ENCODE measurements around the gene CBX6. TPM values are rescaled to one million over a fixed set of nuclear protein-coding genes. Genes with fewer than 3 reads are reported as not detected.

Gene CBX6
- total RNA-seq, 1 experiment from 2014 or later: 140 TPM

DNA sequence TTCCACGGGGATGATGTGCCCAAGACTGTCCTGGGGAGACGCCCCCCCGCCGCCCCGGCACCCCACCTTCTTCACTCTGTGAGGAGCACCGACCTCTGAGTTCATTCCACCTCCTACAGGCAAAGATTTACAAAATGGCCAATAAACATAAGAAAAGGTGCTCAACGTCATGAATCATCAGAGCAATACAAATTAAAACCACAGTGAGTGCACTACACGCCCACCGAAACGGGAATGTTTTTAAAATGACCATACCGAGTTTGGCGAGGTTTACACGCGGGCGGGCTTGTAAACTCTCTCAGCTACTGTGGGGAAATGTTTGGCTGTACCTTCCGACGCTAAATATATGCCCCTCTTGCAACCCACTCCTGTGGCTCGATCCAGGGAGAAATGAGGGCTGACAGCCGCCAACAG lies 36.1 kb downstream of the CBX6 start:
- Mint-ChIP-seq H3K4me3 (ENCODE audit: low read depth, unreplicated experiment) (no peak overlapping the region), H3K36me3 (ENCODE audit: insufficient read depth, unreplicated experiment) (no peaks in the 10 kb centered on the region), H3K27me3 (ENCODE audit: unreplicated experiment) (peaks cover 47% of the 10 kb centered on the region), H3K27ac (ENCODE audit: unreplicated experiment) (no peak overlapping the region), H3K4me1 (ENCODE audit: low read depth, unreplicated experiment) (peaks cover 20% of the 10 kb centered on the region), H3K9me3 (ENCODE audit: low read depth, unreplicated experiment) (no peaks in the 10 kb centered on the region)
- CTCF ChIA-PET: no interaction called here
- TF ChIP-seq, protein P1, sequence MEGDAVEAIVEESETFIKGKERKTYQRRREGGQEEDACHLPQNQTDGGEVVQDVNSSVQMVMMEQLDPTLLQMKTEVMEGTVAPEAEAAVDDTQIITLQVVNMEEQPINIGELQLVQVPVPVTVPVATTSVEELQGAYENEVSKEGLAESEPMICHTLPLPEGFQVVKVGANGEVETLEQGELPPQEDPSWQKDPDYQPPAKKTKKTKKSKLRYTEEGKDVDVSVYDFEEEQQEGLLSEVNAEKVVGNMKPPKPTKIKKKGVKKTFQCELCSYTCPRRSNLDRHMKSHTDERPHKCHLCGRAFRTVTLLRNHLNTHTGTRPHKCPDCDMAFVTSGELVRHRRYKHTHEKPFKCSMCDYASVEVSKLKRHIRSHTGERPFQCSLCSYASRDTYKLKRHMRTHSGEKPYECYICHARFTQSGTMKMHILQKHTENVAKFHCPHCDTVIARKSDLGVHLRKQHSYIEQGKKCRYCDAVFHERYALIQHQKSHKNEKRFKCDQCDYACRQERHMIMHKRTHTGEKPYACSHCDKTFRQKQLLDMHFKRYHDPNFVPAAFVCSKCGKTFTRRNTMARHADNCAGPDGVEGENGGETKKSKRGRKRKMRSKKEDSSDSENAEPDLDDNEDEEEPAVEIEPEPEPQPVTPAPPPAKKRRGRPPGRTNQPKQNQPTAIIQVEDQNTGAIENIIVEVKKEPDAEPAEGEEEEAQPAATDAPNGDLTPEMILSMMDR (IDR thresholded peaks at IDR 0.05; ENCODE audit: unreplicated experiment): no peak
- no TSS peak for BruUV-seq (replicated peaks)
- DNase-seq: no peak
- intact Hi-C loops (cut with micrococcal nuclease; ENCODE audit: unreplicated experiment): no loop called here

DNA sequence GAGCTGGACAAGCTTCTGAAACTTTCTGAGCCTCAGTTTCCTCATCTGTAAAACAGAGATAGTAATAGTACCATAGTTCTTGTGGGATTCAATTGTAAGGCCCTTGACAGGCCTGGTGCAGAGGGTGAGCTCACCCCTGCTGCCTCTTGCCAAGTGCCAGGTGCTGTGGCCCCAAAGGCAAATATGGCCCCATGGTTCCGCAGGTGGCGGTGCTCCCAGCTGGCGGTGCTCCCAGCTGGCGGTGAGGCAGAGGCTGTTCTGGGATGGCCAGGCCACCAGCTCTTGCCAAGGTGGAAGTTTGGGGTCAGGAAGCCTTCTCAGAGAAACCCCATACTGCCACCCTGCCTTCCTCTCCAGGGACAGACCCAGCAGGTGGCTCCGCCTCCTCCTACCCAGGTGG lies 37.0 kb downstream of the CBX6 start:
- no peaks in the 10 kb centered on the region for H3K36me3 Mint-ChIP-seq (ENCODE audit: insufficient read depth, unreplicated experiment)
- CTCF ChIA-PET: no interaction called here
- DNase-seq: no peak
- no peak overlapping the region for H3K4me3 Mint-ChIP-seq (ENCODE audit: low read depth, unreplicated experiment)
- H3K4me1 Mint-ChIP-seq (ENCODE audit: low read depth, unreplicated experiment): peaks cover 11% of the 10 kb centered on the region
- H3K9me3 Mint-ChIP-seq (ENCODE audit: low read depth, unreplicated experiment): no peaks in the 10 kb centered on the region
- intact Hi-C loops (cut with micrococcal nuclease; ENCODE audit: unreplicated experiment): no loop called here
- no TSS peak for BruUV-seq (replicated peaks)
- TF ChIP-seq, protein P1 (IDR thresholded peaks at IDR 0.05; ENCODE audit: unreplicated experiment): no peak
- no peak overlapping the region for H3K27ac Mint-ChIP-seq (ENCODE audit: unreplicated experiment)
- peaks cover 38% of the 10 kb centered on the region for H3K27me3 Mint-ChIP-seq (ENCODE audit: unreplicated experiment)

DNA sequence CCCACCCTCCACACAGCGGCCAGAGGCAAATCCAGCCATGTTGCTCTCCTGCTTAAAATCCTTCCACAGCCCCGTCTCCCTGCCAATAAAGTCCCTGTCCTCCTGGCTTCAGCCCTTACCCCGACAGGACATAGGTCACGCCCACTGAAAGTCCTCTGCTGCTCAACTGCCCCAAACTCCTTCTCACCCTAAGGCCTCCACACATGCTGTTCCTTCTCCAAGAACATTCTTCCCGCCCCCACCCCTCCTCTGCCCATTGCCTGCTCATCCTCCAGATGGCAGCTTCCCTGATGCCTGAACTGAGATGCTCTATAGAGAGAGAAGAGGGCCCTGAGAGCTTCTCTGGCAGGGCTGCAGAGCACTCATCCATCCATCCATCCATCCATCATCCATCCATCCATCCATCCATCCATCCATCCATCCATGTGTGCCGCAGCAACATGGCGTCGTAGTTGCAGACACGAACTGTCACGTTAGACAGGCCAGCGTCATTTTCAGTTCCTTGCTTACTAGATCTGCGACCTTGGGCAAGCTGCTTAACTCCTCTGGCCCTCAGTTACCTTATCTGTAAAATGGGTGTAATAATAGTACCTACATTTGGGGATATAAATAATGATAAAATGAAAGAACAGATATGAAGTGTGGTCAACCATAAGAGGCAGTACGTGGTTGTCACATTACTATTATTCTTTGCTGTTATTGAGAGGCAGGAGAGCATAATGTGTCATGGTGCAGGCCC lies 37.6 kb downstream of the CBX6 start:
- Mint-ChIP-seq H3K27me3 (ENCODE audit: unreplicated experiment) (peaks cover 32% of the 10 kb centered on the region), H3K27ac (ENCODE audit: unreplicated experiment) (no peak overlapping the region), H3K4me3 (ENCODE audit: low read depth, unreplicated experiment) (no peak overlapping the region), H3K9me3 (ENCODE audit: low read depth, unreplicated experiment) (no peaks in the 10 kb centered on the region), H3K36me3 (ENCODE audit: insufficient read depth, unreplicated experiment) (no peaks in the 10 kb centered on the region), H3K4me1 (ENCODE audit: low read depth, unreplicated experiment) (peaks cover 7% of the 10 kb centered on the region)
- CTCF ChIA-PET: no interaction called here
- no peak for DNase-seq
- TF ChIP-seq, protein P1 (IDR thresholded peaks at IDR 0.05; ENCODE audit: unreplicated experiment): no peak
- intact Hi-C loops (cut with micrococcal nuclease; ENCODE audit: unreplicated experiment): no loop called here
- no TSS peak for BruUV-seq (replicated peaks)

DNA sequence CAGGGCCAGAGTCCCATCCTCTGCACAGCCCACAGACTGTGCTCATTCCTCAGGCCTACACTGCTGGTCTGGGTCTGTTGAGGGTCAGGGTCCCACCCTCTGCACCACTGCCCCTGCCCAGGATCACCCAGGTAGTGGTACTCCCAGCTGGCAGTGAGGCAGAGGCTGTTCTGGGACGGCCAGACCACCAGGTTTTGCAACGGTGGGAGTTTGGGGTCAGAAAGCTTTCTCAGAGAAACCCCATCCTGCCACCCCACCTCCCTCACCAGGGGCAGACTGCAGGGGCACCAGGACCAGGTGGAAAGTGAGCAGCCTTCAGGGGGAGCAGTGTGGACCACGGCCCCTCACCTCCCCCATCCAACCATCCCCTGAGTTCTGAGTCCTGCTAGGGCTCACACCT lies 39.0 kb downstream of the CBX6 start:
- no peak for DNase-seq
- TF ChIP-seq, protein P1 (IDR thresholded peaks at IDR 0.05; ENCODE audit: unreplicated experiment): no peak
- BruUV-seq (replicated peaks): no TSS peak
- CTCF ChIA-PET: no interaction called here
- Mint-ChIP-seq H3K9me3 (ENCODE audit: low read depth, unreplicated experiment) (no peaks in the 10 kb centered on the region), H3K4me3 (ENCODE audit: low read depth, unreplicated experiment) (no peak overlapping the region), H3K4me1 (ENCODE audit: low read depth, unreplicated experiment) (peaks cover 7% of the 10 kb centered on the region), H3K27ac (ENCODE audit: unreplicated experiment) (no peak overlapping the region), H3K27me3 (ENCODE audit: unreplicated experiment) (peaks cover 30% of the 10 kb centered on the region), H3K36me3 (ENCODE audit: insufficient read depth, unreplicated experiment) (no peaks in the 10 kb centered on the region)
- intact Hi-C loops (cut with micrococcal nuclease; ENCODE audit: unreplicated experiment): no loop called here
